HG02840 (cell line): ENCODE data around the gene FGF12.

Experiments used
- ATAC-seq: cut with Tn5 transposase; IDR thresholded peaks from one replicate; pipeline ENCODE4 v1.9.1; 2021; ENCODE audit warnings: mild to moderate bottlenecking, moderate library complexity, moderate number of reproducible peaks; ENCODE audit not compliant: unreplicated experiment, low FRiP score

Gene FGF12

GRCh38 chr3:192422321-192422996 lies 304.9 kb downstream of the FGF12 start:
- ATAC-seq, result no peak

- ATAC-seq, result no peak
Observed at GRCh38 chr3:192419312-192419711, 308.0 kb downstream of the FGF12 start.

- no peak for ATAC-seq
Observed at GRCh38 chr3:192417559-192418055, 309.7 kb downstream of the FGF12 start.

- no peak for ATAC-seq
Observed at GRCh38 chr3:192417017-192417416, 310.3 kb downstream of the FGF12 start.

GRCh38 chr3:192413461-192413860 lies 313.9 kb downstream of the FGF12 start:
- no peak for ATAC-seq

- no peak for ATAC-seq
Observed at GRCh38 chr3:192410684-192410960, 316.7 kb downstream of the FGF12 start.

GRCh38 chr3:192409838-192410683 lies 317.3 kb downstream of the FGF12 start:
- ATAC-seq, result no peak

- no peak for ATAC-seq
Observed at GRCh38 chr3:192409201-192409837, 318.0 kb downstream of the FGF12 start.

GRCh38 chr3:192408647-192409200 lies 318.6 kb downstream of the FGF12 start:
- ATAC-seq, result no peak

- ATAC-seq, result no peak
Observed at GRCh38 chr3:192408007-192408646, 319.2 kb downstream of the FGF12 start.

GRCh38 chr3:192399767-192400166 lies 327.6 kb downstream of the FGF12 start:
- ATAC-seq, result no peak

GRCh38 chr3:192397012-192397411 lies 330.3 kb downstream of the FGF12 start:
- no peak for ATAC-seq

GRCh38 chr3:192395506-192395905 lies 331.8 kb downstream of the FGF12 start:
- no peak for ATAC-seq

GRCh38 chr3:192392986-192393385 lies 334.4 kb downstream of the FGF12 start:
- ATAC-seq, result no peak

GRCh38 chr3:192382861-192383260 lies 344.5 kb downstream of the FGF12 start:
- no peak for ATAC-seq

GRCh38 chr3:192373586-192373985 lies 353.8 kb downstream of the FGF12 start:
- ATAC-seq, result no peak

GRCh38 chr3:192373032-192373431 lies 354.3 kb downstream of the FGF12 start:
- no peak for ATAC-seq

GRCh38 chr3:192372616-192373015 lies 354.7 kb downstream of the FGF12 start:
- ATAC-seq, result no peak

- ATAC-seq, result no peak
Observed at GRCh38 chr3:192371870-192372400, 355.4 kb downstream of the FGF12 start.

- no peak for ATAC-seq
Observed at GRCh38 chr3:192367616-192368015, 359.7 kb downstream of the FGF12 start.
